Lower lobe of right lung (tissue), 2 donors: ENCODE data around the gene CCDC47. TPM values are rescaled to one million over a fixed set of nuclear protein-coding genes. Genes with fewer than 3 reads are reported as not detected.

Source experiments
- ATAC-seq, 2 donors: fragments of 200-7000 bp; cut with Tn5 transposase; one replicate each; pipeline ENCODE4 v1.9.1; 2020 to 2022; ENCODE audit warnings: mild to moderate bottlenecking in 2 of 2, moderate library complexity in 2 of 2
- DNase-seq: peaks from one replicate; pipeline ENCODE4 v3.0.0-alpha.2; 2020
- H3K27ac ChIP-seq: fragments of 200-600 bp; one replicate; pipeline ENCODE4 v1.8.0; 2022
- H3K27me3 ChIP-seq: fragments of 200-600 bp; one replicate; pipeline ENCODE4 v1.8.0; 2022; ENCODE audit warnings: low read depth
- H3K36me3 ChIP-seq: fragments of 200-600 bp; one replicate; pipeline ENCODE4 v1.8.0; 2022; ENCODE audit warnings: mild to moderate bottlenecking
- H3K4me1 ChIP-seq: fragments of 200-600 bp; one replicate; pipeline ENCODE4 v1.8.0; 2022
- H3K4me3 ChIP-seq: fragments of 200-600 bp; one replicate; pipeline ENCODE4 v1.8.0; 2022; ENCODE audit warnings: mild to moderate bottlenecking
- H3K9me3 ChIP-seq: fragments of 200-600 bp; one replicate; pipeline ENCODE4 v1.8.0; 2022
- intact Hi-C: fragments of 100-400 bp; cut with DNase I; formaldehyde crosslinking; loops from one replicate; pipeline ENCODE4 v1.11.0; 2022
- total RNA-seq: library from RNA; stranded (reverse); fragmentation: NEBNext Ultra II Directional; extraction: Animal tissue kit (Norgen Biotek cat#: 25700); gene quantifications from one replicate; pipeline ENCODE4 v1.2.1, GENCODE V29; 2021
- TF ChIP-seq, protein P1 (sequence below): fragments of 200-600 bp; IDR thresholded peaks from one replicate; pipeline ENCODE4 v1.8.0; 2022; ENCODE audit warnings: antibody characterized with exemption, mild to moderate bottlenecking
- donor health status: DM: no; HTN: yes; CAD: no; lungs with severe emphysema.

Gene CCDC47
- total RNA-seq, 1 donor from 2014 or later, result 80.2 TPM

DNA sequence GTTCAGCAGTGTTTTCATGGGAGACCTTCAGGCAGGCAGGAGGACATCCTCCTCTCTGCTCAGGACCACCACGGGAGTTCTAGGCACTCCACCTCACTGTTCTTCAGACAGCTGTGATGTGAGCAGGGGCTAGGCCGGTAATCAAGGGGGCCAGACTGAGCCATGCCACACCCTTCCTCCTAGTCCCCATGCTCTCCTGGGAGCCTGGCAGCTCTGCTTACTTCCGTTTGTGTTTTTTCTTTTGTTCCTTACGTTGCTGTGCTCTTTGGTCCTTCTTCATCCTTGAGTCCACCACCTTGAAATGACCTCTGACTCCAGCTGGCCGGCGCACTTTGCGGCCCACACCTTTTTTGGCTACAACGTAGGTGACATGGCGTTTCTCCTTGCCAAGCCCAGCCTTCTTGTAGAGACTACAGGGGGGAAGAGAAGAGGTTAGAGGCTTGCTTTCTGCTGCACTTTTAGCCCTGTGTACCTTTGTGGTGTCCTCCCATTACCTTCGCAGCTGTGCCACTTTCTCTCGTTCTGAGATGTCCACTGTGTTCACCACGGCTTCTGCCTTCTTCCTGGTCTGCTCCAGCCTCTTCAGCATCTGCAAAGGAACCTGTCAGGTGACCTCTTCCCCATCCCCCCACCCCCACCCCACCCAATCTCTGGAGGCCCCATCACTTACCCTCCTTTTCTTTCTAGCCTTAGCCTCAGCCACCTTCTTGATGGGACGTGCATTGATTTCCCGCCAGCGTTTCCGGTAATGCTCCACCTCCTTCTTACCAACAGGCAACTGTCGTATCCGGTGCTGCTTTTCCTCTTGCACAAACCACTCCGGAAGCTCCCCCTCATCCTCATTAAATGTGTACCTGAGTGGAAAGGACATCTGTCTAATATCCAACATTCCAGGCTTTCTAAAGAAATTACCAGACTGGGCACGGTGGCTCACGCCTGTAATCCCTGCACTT, 46.5 kb upstream of the CCDC47 start:
- DNase-seq, result no peak
- no peak overlapping the region for H3K27ac ChIP-seq
- H3K36me3 ChIP-seq, result peaks cover 100% of the 10 kb centered on the region
- ATAC-seq, result no peak
- TF ChIP-seq, protein P1, sequence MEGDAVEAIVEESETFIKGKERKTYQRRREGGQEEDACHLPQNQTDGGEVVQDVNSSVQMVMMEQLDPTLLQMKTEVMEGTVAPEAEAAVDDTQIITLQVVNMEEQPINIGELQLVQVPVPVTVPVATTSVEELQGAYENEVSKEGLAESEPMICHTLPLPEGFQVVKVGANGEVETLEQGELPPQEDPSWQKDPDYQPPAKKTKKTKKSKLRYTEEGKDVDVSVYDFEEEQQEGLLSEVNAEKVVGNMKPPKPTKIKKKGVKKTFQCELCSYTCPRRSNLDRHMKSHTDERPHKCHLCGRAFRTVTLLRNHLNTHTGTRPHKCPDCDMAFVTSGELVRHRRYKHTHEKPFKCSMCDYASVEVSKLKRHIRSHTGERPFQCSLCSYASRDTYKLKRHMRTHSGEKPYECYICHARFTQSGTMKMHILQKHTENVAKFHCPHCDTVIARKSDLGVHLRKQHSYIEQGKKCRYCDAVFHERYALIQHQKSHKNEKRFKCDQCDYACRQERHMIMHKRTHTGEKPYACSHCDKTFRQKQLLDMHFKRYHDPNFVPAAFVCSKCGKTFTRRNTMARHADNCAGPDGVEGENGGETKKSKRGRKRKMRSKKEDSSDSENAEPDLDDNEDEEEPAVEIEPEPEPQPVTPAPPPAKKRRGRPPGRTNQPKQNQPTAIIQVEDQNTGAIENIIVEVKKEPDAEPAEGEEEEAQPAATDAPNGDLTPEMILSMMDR, result no peak
- H3K4me3 ChIP-seq, result no peak overlapping the region
- H3K27me3 ChIP-seq, result no peaks in the 10 kb centered on the region
- no peaks in the 10 kb centered on the region for H3K9me3 ChIP-seq
- no peaks in the 10 kb centered on the region for H3K4me1 ChIP-seq
- intact Hi-C loops, result no loop called here

DNA sequence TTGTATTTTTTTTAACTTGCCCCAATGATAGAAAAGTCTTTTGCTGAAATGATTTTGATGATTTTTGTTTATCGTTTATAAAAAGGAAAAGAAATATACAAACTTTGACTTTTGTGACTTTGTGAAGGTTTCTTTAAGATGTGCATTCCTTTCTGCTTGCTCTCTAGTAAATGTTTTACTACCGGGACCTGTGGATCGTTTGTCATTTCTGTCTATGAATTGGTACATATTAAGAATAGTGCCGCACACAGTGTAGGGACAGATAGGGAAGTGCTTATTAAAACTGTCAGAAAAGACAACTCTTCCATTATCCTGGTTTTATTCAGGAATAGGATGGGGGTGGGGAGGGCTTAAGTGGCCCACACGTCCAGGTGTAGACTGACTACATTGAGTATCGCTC, 45.7 kb upstream of the CCDC47 start:
- TF ChIP-seq, protein P1, result no peak
- no peaks in the 10 kb centered on the region for H3K27me3 ChIP-seq
- no peak for ATAC-seq

DNA sequence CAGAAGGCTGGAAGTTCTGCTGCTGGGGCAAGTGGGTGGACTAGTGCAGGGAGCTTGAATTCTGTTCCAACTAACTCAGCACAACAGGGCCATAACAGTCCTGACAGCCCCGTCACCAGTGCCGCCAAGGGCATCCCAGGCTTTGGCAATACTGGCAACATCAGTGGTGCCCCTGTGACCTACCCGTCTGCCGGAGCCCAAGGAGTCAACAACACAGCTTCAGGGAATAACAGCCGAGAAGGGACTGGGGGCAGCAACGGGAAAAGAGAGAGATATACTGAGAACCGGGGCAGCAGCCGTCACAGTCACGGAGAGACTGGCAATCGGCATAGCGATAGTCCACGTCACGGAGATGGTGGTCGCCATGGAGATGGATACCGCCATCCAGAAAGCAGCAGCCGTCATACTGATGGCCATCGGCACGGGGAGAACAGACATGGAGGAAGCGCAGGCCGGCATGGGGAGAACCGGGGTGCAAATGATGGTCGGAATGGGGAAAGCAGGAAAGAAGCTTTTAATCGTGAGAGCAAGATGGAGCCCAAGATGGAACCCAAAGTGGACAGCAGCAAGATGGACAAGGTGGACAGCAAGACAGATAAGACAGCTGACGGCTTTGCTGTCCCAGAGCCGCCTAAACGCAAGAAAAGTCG, 44.5 kb upstream of the CCDC47 start:
- intact Hi-C loops, result no loop called here
- no peak for DNase-seq
- H3K27me3 ChIP-seq, result no peaks in the 10 kb centered on the region
- no peak for ATAC-seq
- H3K36me3 ChIP-seq, result peaks cover 100% of the 10 kb centered on the region
- no peak overlapping the region for H3K27ac ChIP-seq
- no peaks in the 10 kb centered on the region for H3K4me1 ChIP-seq
- H3K4me3 ChIP-seq, result no peak overlapping the region
- H3K9me3 ChIP-seq, result no peaks in the 10 kb centered on the region
- TF ChIP-seq, protein P1, result no peak

More for the DNA sequence above, 45.7 kb upstream of the CCDC47 start:
- no peak overlapping the region for H3K4me3 ChIP-seq
- H3K4me1 ChIP-seq, result no peaks in the 10 kb centered on the region
- no peak overlapping the region for H3K27ac ChIP-seq
- intact Hi-C loops, result no loop called here
- H3K36me3 ChIP-seq, result peaks cover 100% of the 10 kb centered on the region
- no peaks in the 10 kb centered on the region for H3K9me3 ChIP-seq
- DNase-seq, result no peak

DNA sequence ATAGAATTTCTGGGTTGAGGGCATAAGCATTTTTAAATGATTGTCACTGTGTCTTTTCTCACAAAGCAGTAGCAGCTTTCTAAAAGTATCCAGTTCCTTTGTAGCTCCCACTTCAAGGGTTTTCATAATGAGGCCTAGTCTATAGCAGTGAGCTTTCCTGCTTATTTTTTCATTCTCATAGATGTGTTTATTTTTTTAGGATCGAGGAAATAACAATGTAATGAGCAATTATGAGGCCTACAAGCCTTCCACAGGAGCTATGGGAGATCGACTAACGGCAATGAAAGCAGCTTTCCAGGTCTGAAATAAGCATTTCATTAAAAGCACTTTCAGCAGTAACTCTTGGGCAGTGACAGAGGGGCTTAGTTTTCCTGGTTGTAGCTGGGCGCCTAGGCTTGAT, 43.3 kb upstream of the CCDC47 start:
- Histone ChIP-seq H3K27me3 (no peaks in the 10 kb centered on the region), H3K36me3 (peaks cover 100% of the 10 kb centered on the region), H3K27ac (no peak overlapping the region), H3K9me3 (no peaks in the 10 kb centered on the region), H3K4me3 (no peak overlapping the region), H3K4me1 (no peaks in the 10 kb centered on the region)
- intact Hi-C loops, result no loop called here
- no peak for DNase-seq
- no peak for ATAC-seq
- TF ChIP-seq, protein P1, result no peak

DNA sequence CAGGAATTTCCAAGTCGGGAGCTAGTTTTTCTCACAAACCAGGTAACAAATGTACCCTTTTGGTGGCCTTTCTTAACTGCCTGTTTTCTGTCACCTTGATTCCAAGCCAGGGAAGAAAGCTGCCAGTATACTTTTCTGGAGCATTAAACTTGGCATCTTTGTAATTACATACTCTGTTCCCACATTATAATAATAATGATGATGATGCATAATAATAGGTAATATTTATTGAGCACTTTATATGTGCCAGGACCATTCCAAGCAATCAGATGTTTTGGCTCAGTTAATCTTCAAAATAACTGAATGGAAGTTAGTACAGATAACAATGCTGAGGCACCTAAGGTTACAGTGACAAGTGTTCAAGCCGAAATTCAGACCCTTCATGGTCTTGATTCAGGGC, 42.7 kb upstream of the CCDC47 start:
- Histone ChIP-seq H3K27me3 (no peaks in the 10 kb centered on the region), H3K36me3 (peaks cover 100% of the 10 kb centered on the region), H3K27ac (no peak overlapping the region), H3K4me3 (no peak overlapping the region), H3K9me3 (no peaks in the 10 kb centered on the region), H3K4me1 (no peaks in the 10 kb centered on the region)
- DNase-seq (no peak), ATAC-seq (no peak)
- intact Hi-C loops, result no loop called here
- TF ChIP-seq, protein P1, result no peak
